ENCODE measurements around the gene ZNF438.

The ZNF438 gene

DNA sequence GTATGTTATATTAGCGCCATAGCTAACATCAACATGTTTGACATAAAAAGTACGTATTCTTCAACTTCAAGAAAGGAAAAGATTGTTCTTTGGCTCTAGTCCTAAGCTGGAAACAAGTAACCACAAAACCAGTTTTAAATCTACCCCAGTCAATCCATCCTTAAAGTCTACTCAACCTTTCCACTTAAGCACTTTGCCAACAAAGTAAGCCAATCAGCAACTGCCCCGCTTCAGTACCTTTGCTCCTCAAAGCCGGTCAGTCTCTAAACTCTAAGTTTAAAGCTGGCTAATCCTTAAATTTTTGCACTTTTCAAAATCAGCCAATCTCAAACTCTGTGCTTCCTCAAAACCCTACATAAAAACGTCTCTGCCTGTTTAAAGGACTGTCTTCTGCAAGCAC lies 8.1 kb downstream of the ZNF438 start:
- Histone ChIP-seq H3K27ac (ENCODE audit: low read depth, low read length) (no peak overlapping the region), H3K4me1 (ENCODE audit: control insufficient read depth, low read length) (no peaks in the 10 kb centered on the region), H3F3A (ENCODE audit: control insufficient read depth, insufficient read depth) (no peaks in the 10 kb centered on the region), H3K27me3 (ENCODE audit: control insufficient read depth, low read length) (no peaks in the 10 kb centered on the region), H4K20me1 (ENCODE audit: control insufficient read depth, insufficient read depth, low read depth, low read length) (no peaks in the 10 kb centered on the region), H3K36me3 (ENCODE audit: control insufficient read depth, low read length) (no peaks in the 10 kb centered on the region), H3K4me3 (ENCODE audit: low read length) (no peak overlapping the region), H3K9me3 (ENCODE audit: control insufficient read depth, insufficient read depth, low read length) (no peaks in the 10 kb centered on the region), H3K79me2 (ENCODE audit: control insufficient read depth, low read length) (no peaks in the 10 kb centered on the region), H3K4me2 (ENCODE audit: low read length) (no peak overlapping the region), H3K9me2 (replicated peaks; ENCODE audit: control insufficient read depth, low read length) (no peaks in the 10 kb centered on the region)
- no peak for TF ChIP-seq EZH2phosphoT487 (IDR thresholded peaks at IDR 0.05; ENCODE audit: borderline replicate concordance, low read length)
- TF ChIP-seq, protein P1, sequence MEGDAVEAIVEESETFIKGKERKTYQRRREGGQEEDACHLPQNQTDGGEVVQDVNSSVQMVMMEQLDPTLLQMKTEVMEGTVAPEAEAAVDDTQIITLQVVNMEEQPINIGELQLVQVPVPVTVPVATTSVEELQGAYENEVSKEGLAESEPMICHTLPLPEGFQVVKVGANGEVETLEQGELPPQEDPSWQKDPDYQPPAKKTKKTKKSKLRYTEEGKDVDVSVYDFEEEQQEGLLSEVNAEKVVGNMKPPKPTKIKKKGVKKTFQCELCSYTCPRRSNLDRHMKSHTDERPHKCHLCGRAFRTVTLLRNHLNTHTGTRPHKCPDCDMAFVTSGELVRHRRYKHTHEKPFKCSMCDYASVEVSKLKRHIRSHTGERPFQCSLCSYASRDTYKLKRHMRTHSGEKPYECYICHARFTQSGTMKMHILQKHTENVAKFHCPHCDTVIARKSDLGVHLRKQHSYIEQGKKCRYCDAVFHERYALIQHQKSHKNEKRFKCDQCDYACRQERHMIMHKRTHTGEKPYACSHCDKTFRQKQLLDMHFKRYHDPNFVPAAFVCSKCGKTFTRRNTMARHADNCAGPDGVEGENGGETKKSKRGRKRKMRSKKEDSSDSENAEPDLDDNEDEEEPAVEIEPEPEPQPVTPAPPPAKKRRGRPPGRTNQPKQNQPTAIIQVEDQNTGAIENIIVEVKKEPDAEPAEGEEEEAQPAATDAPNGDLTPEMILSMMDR (IDR thresholded peaks at IDR 0.05; ENCODE audit: low read depth, low read length, poor library complexity, severe bottlenecking): no peak

DNA sequence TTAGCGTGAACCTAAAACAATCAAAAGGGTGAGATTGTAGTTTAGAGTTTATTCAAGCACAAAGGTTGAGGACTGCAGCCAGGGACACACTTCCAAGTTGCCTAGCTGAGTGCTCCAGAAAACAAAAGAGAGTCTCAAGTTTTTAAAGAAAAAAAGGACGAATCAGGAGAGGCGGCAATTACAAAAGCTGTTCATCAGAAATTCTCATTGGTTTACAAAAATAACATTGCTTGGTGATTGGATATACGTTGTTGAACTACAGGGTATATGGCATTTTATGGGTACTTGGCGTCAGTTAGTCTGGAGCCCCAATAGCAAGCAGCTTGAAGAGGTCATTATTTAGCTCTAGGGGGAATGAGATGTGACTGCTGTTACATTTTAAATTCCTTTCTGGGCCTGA lies 11.5 kb downstream of the ZNF438 start:
- no peaks in the 10 kb centered on the region for H3K36me3 ChIP-seq (ENCODE audit: control insufficient read depth, low read length)
- no peak overlapping the region for H3K27ac ChIP-seq (ENCODE audit: low read depth, low read length)
- H3F3A ChIP-seq (ENCODE audit: control insufficient read depth, insufficient read depth): no peaks in the 10 kb centered on the region
- no peaks in the 10 kb centered on the region for H3K4me1 ChIP-seq (ENCODE audit: control insufficient read depth, low read length)
- H3K4me3 ChIP-seq (ENCODE audit: low read length): no peak overlapping the region
- H3K9me2 ChIP-seq (replicated peaks; ENCODE audit: control insufficient read depth, low read length): no peaks in the 10 kb centered on the region
- no peak overlapping the region for H3K4me2 ChIP-seq (ENCODE audit: low read length)
- TF ChIP-seq EZH2phosphoT487 (IDR thresholded peaks at IDR 0.05; ENCODE audit: borderline replicate concordance, low read length): no peak
- TF ChIP-seq, protein P1 (IDR thresholded peaks at IDR 0.05; ENCODE audit: low read depth, low read length, poor library complexity, severe bottlenecking): no peak
- no peaks in the 10 kb centered on the region for H3K9me3 ChIP-seq (ENCODE audit: control insufficient read depth, insufficient read depth, low read length)
- H3K27me3 ChIP-seq (ENCODE audit: control insufficient read depth, low read length): no peaks in the 10 kb centered on the region
- no peaks in the 10 kb centered on the region for H4K20me1 ChIP-seq (ENCODE audit: control insufficient read depth, insufficient read depth, low read depth, low read length)
- H3K79me2 ChIP-seq (ENCODE audit: control insufficient read depth, low read length): no peaks in the 10 kb centered on the region

DNA sequence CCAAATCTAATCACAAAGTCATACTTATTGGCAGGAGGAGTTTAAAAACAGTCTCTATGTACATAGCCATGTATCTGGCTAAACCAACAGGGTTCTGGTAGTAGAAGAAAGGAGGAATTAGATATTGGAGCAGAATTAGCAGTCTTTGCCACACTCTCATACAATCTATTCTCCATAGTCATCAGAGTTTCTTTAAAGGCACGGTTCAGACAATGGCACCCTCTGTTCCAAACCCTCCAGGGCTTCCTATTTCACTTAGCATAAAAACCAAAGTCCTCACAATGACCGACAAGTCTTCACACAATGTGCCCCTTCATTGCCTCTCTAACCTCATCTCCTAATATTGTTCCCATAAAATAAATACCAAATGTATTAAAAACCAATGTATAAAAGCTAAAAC lies 12.7 kb downstream of the ZNF438 start:
- H3K36me3 ChIP-seq (ENCODE audit: control insufficient read depth, low read length): no peaks in the 10 kb centered on the region
- no peaks in the 10 kb centered on the region for H3K4me1 ChIP-seq (ENCODE audit: control insufficient read depth, low read length)
- H4K20me1 ChIP-seq (ENCODE audit: control insufficient read depth, insufficient read depth, low read depth, low read length): no peaks in the 10 kb centered on the region
- TF ChIP-seq EZH2phosphoT487 (IDR thresholded peaks at IDR 0.05; ENCODE audit: borderline replicate concordance, low read length): no peak
- TF ChIP-seq, protein P1 (IDR thresholded peaks at IDR 0.05; ENCODE audit: low read depth, low read length, poor library complexity, severe bottlenecking): no peak
- H3K4me3 ChIP-seq (ENCODE audit: low read length): no peak overlapping the region
- H3K9me2 ChIP-seq (replicated peaks; ENCODE audit: control insufficient read depth, low read length): no peaks in the 10 kb centered on the region
- H3K79me2 ChIP-seq (ENCODE audit: control insufficient read depth, low read length): no peaks in the 10 kb centered on the region
- H3K27me3 ChIP-seq (ENCODE audit: control insufficient read depth, low read length): no peaks in the 10 kb centered on the region
- H3F3A ChIP-seq (ENCODE audit: control insufficient read depth, insufficient read depth): no peaks in the 10 kb centered on the region
- H3K27ac ChIP-seq (ENCODE audit: low read depth, low read length): no peak overlapping the region
- no peak overlapping the region for H3K4me2 ChIP-seq (ENCODE audit: low read length)
- H3K9me3 ChIP-seq (ENCODE audit: control insufficient read depth, insufficient read depth, low read length): no peaks in the 10 kb centered on the region

DNA sequence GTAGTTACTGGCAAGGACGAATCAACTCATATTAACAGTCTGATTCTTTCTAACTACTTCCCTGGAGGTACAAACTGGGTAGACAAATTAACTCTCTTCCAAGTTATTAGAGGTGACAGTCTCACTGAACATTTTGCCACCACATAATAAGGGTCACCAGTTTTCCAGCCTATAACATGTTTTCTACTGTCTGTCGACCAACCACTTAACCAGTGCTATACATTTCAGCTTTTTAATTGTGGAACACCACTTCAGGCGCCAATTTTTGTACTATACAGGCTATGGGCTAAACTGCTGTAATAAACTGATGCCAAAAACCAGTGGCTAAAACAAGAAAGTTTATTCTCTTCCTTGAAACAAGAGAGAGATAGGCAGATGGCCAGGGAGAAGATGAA lies 13.3 kb downstream of the ZNF438 start:
- no peak overlapping the region for H3K4me3 ChIP-seq (ENCODE audit: low read length)
- TF ChIP-seq, protein P1 (IDR thresholded peaks at IDR 0.05; ENCODE audit: low read depth, low read length, poor library complexity, severe bottlenecking): no peak
- TF ChIP-seq EZH2phosphoT487 (IDR thresholded peaks at IDR 0.05; ENCODE audit: borderline replicate concordance, low read length): no peak
- H3F3A ChIP-seq (ENCODE audit: control insufficient read depth, insufficient read depth): no peaks in the 10 kb centered on the region
- H3K4me1 ChIP-seq (ENCODE audit: control insufficient read depth, low read length): no peaks in the 10 kb centered on the region
- H4K20me1 ChIP-seq (ENCODE audit: control insufficient read depth, insufficient read depth, low read depth, low read length): no peaks in the 10 kb centered on the region
- H3K79me2 ChIP-seq (ENCODE audit: control insufficient read depth, low read length): no peaks in the 10 kb centered on the region
- H3K36me3 ChIP-seq (ENCODE audit: control insufficient read depth, low read length): no peaks in the 10 kb centered on the region
- H3K9me3 ChIP-seq (ENCODE audit: control insufficient read depth, insufficient read depth, low read length): no peaks in the 10 kb centered on the region
- H3K9me2 ChIP-seq (replicated peaks; ENCODE audit: control insufficient read depth, low read length): no peaks in the 10 kb centered on the region
- H3K27me3 ChIP-seq (ENCODE audit: control insufficient read depth, low read length): no peaks in the 10 kb centered on the region
- no peak overlapping the region for H3K4me2 ChIP-seq (ENCODE audit: low read length)
- no peak overlapping the region for H3K27ac ChIP-seq (ENCODE audit: low read depth, low read length)

Data from DOHH2 (cell line).